HG03342 (cell line): ENCODE data around the gene SYT17.

ENCODE experiments used
- ATAC-seq: cut with Tn5 transposase; IDR thresholded peaks from one replicate; pipeline ENCODE4 v1.9.1; 2021; ENCODE audit warnings: mild to moderate bottlenecking, moderate library complexity; ENCODE audit not compliant: unreplicated experiment

SYT17 gene

GRCh38 chr16:19294156-19294649 lies 126.2 kb downstream of the SYT17 start:
- peak; percentile 89 for ATAC-seq

- ATAC-seq, result no peak
These were observed 127.4 kb downstream of the SYT17 start for GRCh38 chr16:19295393-19295792.

GRCh38 chr16:19297454-19297853 lies 129.4 kb downstream of the SYT17 start:
- no peak for ATAC-seq

DNA sequence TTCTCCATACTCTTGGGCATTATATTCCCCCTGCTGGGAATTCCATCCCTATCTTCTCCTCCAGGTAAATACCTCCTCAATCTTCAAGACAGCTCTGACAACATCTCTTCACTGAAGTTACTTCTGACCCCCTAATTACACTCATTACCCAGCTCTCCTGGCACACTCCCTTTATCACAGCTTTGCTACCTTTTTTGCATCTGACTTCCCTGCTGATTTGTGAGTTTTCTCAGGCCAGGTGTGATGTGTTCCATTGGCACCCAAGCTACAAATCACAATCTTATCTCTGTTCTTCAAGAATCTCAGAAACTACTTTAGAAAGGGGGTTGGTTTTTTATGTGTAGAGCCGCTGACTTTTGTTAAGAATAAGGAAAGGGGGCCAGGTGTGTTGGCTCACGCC lies 131.5 kb downstream of the SYT17 start:
- no peak for ATAC-seq

- no peak for ATAC-seq
These were observed 133.9 kb downstream of the SYT17 start for GRCh38 chr16:19301931-19302330.

DNA sequence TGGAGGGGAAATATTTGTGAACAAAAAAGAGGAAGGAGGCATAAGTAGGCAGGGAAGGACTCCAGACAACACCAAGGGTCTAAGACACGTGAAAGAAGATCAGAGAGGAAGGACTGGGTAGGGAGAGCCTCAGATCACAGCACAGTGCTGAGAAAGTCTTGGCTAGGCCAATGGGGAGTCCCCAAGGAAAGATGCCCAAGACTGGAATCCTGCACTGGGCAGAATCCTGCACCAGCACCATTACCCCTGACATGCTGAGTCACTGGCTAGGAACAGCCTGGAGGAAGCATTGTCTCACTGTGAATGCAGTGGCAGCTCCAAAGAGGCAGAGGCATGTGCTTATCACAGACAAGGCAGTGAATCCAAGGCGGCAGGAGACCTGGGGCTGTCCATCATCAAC lies 136.7 kb downstream of the SYT17 start:
- no peak for ATAC-seq

DNA sequence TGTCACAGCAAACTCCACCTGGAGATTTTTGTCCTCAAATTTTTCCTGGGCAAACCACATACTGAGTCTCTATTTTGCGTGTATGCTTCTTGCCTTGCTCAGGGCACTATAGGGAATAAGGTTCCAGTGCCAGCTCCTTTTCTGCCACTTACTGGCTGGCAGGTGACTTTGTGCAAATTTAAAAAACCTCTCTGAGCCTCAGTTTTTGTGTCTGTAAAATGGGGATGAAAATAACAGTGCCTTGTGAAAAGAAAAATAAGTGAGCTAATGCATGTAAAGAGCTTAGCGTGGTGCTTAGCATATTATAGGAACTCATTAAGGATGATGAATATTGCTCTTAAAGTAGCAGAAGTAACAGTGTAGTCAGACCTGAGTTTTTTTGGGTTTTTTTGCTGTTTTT lies 137.4 kb downstream of the SYT17 start:
- no peak for ATAC-seq

DNA sequence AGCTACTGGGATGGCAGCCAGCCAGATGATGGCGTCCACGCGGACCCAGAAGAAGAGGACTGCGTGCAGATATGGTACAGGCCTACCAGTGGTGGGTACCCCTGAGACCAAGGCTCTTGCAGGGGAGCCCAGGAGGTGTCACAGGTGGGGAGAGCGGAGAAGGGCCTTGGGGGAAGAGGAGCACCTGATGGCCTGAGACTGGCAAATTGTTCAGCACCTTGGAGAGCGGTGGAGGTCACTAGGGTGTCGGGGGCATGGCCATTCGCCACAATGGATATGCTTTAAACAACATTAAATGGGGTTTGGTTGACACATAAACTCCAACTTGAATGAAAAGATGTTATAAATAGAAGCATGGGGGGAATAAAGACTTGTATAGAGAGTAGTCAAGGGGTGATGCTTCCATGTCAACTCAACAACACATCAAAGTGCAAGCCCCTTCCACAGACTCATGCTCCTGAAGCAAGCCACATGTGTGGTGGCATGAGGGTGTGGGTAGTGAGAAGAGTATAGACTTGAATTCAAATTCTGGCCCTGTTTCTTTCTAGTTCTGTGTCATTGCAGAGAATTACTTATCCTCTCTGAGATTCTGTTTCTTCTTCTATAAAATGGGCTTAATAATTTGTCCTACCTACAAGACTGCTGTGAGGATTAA lies 139.7 kb downstream of the SYT17 start:
- ATAC-seq, result no peak

DNA sequence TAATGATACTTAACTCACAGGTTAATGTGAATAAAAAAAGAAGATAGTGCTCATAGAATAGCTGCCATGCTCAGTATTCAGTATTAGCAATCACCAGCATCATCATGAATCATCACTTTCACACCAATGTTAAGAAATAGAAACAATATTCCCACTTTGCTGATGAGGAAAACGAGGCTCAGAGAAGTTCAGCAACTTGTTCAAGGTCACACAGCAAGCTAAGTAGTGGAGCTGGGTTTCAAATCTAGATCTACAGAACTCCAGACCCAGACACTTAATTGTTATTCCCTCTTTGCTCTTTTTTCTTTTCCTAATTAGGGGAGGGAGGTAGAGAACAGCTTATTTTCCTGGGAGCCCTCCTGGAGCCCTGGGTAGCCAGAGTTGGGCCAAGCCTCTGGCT lies 140.4 kb downstream of the SYT17 start:
- ATAC-seq, result no peak

DNA sequence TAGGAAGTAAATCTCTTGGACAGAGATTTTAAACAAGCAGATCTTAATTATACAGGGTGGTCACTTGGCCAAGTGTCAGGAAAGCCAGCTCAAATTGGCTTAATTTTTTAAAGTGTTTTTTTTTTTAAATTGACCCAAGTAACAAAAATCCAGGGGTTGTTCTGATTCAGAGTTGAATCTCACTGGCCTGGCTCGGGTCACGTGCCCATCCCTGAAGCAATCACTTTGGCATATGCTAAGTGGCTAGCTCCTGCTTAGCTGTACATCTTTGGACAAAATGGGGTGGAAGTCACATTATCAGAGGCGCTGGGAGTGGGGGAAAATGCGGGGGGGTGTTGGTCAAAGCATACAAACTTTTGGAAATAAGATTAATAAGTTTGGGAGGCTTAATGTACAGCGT lies 141.1 kb downstream of the SYT17 start:
- ATAC-seq, result no peak

DNA sequence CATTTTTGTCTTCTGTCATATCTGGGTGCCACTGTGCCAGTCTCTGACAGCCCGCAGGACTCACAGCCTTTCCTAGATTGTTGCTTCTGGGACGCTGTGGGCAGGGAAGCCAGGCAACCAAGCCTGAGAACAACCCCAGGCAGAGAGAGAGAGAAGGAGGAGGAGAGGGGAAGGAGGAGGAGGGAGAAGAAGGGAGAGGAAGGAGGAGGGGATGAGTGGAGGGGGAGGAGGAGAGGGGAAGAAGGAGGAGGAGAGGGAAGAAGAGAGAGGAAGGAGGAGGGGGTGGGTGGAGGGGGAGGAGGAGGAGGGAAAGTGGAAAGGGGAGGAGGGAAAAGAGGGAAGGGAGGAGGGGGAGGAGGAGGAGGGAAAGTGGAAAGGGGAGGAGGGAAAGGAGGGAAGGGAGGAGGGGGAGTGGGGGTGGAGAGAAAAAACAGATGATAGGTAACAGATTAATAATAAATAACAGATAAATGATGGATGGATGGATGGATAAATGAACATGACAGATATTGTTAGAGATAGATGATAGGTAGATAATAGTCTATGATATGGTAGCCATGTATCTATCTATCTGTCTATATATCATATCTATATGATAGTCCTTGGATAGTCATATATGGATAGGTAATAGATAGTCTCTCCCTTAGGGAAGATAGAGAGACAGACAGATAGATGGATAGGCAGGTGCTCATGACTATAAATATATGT lies 146.8 kb downstream of the SYT17 start:
- no peak for ATAC-seq

DNA sequence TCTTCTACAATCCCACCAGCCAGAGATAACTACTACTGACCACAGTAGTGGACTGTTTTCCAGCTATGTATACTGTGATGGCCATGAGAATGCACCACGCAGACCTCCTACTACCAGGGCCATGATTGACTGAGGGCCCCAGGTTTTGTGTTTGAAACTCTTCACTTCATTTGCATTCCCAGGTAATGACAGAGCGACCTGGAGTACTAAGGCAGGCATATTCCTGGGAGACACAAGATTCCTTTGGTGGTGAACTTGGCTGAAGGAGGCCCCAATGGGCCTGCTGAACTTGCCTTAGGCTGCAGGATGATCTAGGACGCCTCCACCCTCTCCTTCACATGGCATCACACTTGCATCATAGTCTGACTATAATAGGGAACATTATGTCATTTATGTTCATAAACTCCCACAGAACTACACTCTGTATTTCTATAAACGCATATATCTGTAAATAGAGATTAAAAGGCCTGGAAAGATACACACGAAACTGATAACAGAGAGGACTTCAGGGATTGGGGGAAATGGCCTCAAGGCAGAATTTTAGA lies 147.9 kb downstream of the SYT17 start:
- no peak for ATAC-seq

DNA sequence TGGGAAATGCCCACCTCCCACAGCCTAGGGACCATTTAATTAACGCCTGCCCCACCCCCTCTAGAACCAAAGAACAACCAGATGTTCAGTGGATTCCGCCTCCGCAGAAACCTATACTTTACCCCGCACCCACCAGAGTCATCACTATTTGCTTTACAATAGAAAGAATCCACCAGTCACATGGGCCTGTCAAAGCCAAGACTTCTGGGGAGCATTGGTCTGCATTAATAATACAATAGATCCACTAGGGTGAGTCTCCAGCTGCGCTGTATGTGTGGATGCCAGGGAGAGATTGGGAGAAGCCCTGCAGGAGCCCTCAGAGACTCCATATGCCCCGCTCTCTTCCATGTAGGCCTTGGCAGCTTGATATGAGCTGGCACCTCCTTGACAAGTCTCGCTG lies 148.8 kb downstream of the SYT17 start:
- no peak for ATAC-seq
